ENCODE results near the gene LRRC1. TPM values are rescaled to one million over a fixed set of nuclear protein-coding genes. Genes with fewer than 3 reads are reported as not detected.

The LRRC1 gene
- total and polyA plus RNA-seq, 2 of the 13 experiments (the other 11 are each of a cell fraction or from before 2014, with no cell fraction given), result 15.6 to 27.7 TPM

GRCh38 chr6:53962646-53963045, 167.8 kb downstream of the LRRC1 start:
- BruUV-seq (replicated peaks), result no TSS peak
- H3K9me3 ChIP-seq (ENCODE audit: low read length), result no peaks in the 10 kb centered on the region
- intact Hi-C loops (cut with micrococcal nuclease; ENCODE audit: unreplicated experiment), result no loop called here
- H3K4me3 ChIP-seq (replicated peaks in 1 of 3; ENCODE audit: insufficient read depth in 1 of 3, low read depth in 2 of 3, low read length in 3 of 3), result no peak overlapping the region
- H3K36me3 ChIP-seq (replicated peaks in 1 of 2; ENCODE audit: control insufficient read depth in 1 of 2, insufficient read depth in 2 of 2, low read length in 2 of 2), result no peaks in the 10 kb centered on the region
- POLR2A ChIA-PET, result no interaction called here
- DNase-seq (ENCODE audit: low spot score), result no peak
- no peaks in the 10 kb centered on the region; a peak in 1 of 5 replicates for H3K27me3 ChIP-seq (ENCODE audit: control insufficient read depth in 1 of 2, insufficient read depth in 2 of 2, low read length in 2 of 2)
- H3K9ac ChIP-seq (ENCODE audit: insufficient read depth, low read depth, low read length), result no peak overlapping the region
- H2AFZ ChIP-seq (ENCODE audit: low read length), result no peak overlapping the region
- H3K4me1 ChIP-seq (ENCODE audit: insufficient read depth, low read length), result no peaks in the 10 kb centered on the region
- H4K20me1 ChIP-seq (ENCODE audit: insufficient read depth, low read length), result no peaks in the 10 kb centered on the region
- H3K27ac ChIP-seq (ENCODE audit: extremely low read length, insufficient read depth, low read length), result no peak overlapping the region
- in situ Hi-C loops (cut with HindIII; ENCODE audit: extremely low pct_ligation_motif_present, low pct_unique_long_range_greater_than_20kb), result no loop called here
- CTCF ChIA-PET (ENCODE audit: low intra/inter-chr PET ratio, low total read pairs), result no interaction called here
- no peak for TF ChIP-seq ZNF850 (CRISPR knock-in tag; conservative IDR thresholded peaks at IDR 0.05)
- no peak for TF ChIP-seq ZNF224 (CRISPR knock-in tag; IDR thresholded peaks at IDR 0.05)
- no peak for TF ChIP-seq ZNF230 (CRISPR knock-in tag; IDR thresholded peaks at IDR 0.05)
- TF ChIP-seq, protein P1, sequence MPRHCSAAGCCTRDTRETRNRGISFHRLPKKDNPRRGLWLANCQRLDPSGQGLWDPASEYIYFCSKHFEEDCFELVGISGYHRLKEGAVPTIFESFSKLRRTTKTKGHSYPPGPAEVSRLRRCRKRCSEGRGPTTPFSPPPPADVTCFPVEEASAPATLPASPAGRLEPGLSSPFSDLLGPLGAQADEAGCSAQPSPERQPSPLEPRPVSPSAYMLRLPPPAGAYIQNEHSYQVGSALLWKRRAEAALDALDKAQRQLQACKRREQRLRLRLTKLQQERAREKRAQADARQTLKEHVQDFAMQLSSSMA (CRISPR knock-in tag; IDR thresholded peaks at IDR 0.05), result no peak
- no peak for TF ChIP-seq ZNF530 (CRISPR knock-in tag; IDR thresholded peaks at IDR 0.05; ENCODE audit: low read depth)
- TF ChIP-seq, protein P2, sequence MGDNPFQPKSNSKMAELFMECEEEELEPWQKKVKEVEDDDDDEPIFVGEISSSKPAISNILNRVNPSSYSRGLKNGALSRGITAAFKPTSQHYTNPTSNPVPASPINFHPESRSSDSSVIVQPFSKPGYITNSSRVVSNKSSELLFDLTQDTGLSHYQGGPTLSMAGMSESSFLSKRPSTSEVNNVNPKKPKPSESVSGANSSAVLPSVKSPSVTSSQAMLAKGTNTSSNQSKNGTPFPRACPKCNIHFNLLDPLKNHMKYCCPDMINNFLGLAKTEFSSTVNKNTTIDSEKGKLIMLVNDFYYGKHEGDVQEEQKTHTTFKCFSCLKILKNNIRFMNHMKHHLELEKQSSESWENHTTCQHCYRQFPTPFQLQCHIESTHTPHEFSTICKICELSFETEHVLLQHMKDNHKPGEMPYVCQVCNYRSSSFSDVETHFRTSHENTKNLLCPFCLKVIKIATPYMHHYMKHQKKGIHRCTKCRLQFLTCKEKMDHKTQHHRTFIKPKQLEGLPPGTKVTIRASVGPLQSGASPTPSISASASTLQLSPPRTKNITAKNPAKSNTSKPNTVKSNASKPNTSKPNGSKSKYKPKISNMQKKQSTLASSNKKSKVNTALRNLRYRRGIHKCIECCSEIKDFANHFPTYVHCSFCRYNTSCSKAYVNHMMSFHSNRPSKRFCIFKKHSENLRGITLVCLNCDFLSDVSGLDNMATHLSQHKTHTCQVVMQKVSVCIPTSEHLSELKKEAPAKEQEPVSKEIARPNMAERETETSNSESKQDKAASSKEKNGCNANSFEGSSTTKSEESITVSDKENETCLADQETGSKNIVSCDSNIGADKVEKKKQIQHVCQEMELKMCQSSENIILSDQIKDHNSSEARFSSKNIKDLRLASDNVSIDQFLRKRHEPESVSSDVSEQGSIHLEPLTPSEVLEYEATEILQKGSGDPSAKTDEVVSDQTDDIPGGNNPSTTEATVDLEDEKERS (CRISPR knock-in tag; IDR thresholded peaks at IDR 0.05), result no peak
- no peak for TF ChIP-seq FOXC1 (CRISPR knock-in tag; IDR thresholded peaks at IDR 0.05; ENCODE audit: borderline replicate concordance)
- no peak for TF ChIP-seq POLR2G (IDR thresholded peaks at IDR 0.05; ENCODE audit: low read depth, low read length)
- TF ChIP-seq, protein P3, sequence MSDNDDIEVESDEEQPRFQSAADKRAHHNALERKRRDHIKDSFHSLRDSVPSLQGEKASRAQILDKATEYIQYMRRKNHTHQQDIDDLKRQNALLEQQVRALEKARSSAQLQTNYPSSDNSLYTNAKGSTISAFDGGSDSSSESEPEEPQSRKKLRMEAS (IDR thresholded peaks at IDR 0.05), result no peak
- no peak for TF ChIP-seq MXI1 (IDR thresholded peaks at IDR 0.05; ENCODE audit: borderline replicate concordance, low read depth, low read length)
- TF ChIP-seq ZNF598 (CRISPR knock-in tag; IDR thresholded peaks at IDR 0.05; ENCODE audit: borderline replicate concordance), result no peak
- no peak for TF ChIP-seq ZNF136 (CRISPR knock-in tag; IDR thresholded peaks at IDR 0.05; ENCODE audit: low read depth)
- TF ChIP-seq ZBTB3 (CRISPR knock-in tag; IDR thresholded peaks at IDR 0.05; ENCODE audit: borderline replicate concordance, low read depth), result no peak
- no peak for TF ChIP-seq MBD4 (IDR thresholded peaks at IDR 0.05; ENCODE audit: borderline replicate concordance, low read length)
- no peak for TF ChIP-seq ZNF687 (CRISPR knock-in tag; IDR thresholded peaks at IDR 0.05)
- no peak for FAIRE-seq
- ATAC-seq, result no peak
- no peak overlapping the region for H3K4me2 ChIP-seq (ENCODE audit: low read depth, low read length)
- WGBS (ENCODE audit: low lambda C conversion rate), result 30% methylated on average over 2 of the region's 2 CpGs
- H3K79me2 ChIP-seq (ENCODE audit: insufficient read depth, low read length), result no peaks in the 10 kb centered on the region

Measured in HepG2 (cell line).